K562 (cell line): ENCODE data around the gene ACTL6A. TPM values are rescaled to one million over a fixed set of nuclear protein-coding genes. Genes with fewer than 3 reads are reported as not detected.

Source experiments
- BDP1 ChIP-seq: IDR thresholded peaks from 3 replicates; pipeline ENCODE4 v1.6.1; 2011; ENCODE audit not compliant: insufficient read length, insufficient read depth
- CAMTA2 ChIP-seq: fragments of 250-450 bp; sonication (Bioruptor Pico); conservative IDR thresholded peaks from 2 replicates; pipeline ENCODE4 v1.5.1; 2022
- CEBPG ChIP-seq, 3 experiments: fragments of 200-800 bp in 1 of 3; sonication (Bioruptor generic) in 1 of 3; sonication (generic) in 1 of 3; formaldehyde crosslinking in 1 of 3; IDR thresholded peaks in 2 of 3; conservative IDR thresholded peaks in 1 of 3; 2 replicates each; pipeline versions ENCODE4 v1.6.1 to v1.8.0; 2016 to 2022; ENCODE audit warnings: missing compliant biosample characterization in 2 of 3, missing genetic modification characterization in 2 of 3, mild to moderate bottlenecking in 1 of 3, missing genetic modification reagents in 1 of 3
- ETS2 ChIP-seq: IDR thresholded peaks from 2 replicates; pipeline ENCODE4 v1.6.1; 2016; ENCODE audit warnings: borderline replicate concordance, missing genetic modification characterization, mild to moderate bottlenecking, moderate library complexity, missing compliant biosample characterization; ENCODE audit not compliant: poor library complexity, severe bottlenecking
- GMEB1 ChIP-seq: fragments of 250-450 bp; sonication (Bioruptor Pico); IDR thresholded peaks from 2 replicates; pipeline ENCODE4 v1.4.0; 2020; ENCODE audit warnings: mild to moderate bottlenecking
- GTF2B ChIP-seq: IDR thresholded peaks from 2 replicates; pipeline ENCODE4 v1.6.1; 2011; ENCODE audit not compliant: insufficient read length; ENCODE audit errors: extremely low read depth
- HMG20A ChIP-seq: fragments of 450-650 bp; formaldehyde crosslinking; conservative IDR thresholded peaks from 2 replicates; pipeline ENCODE4 v1.4.0; 2020; ENCODE audit warnings: mild to moderate bottlenecking, mixed read lengths
- KDM2B ChIP-seq: fragments of 250-450 bp; sonication (Bioruptor Pico); IDR thresholded peaks from 2 replicates; pipeline ENCODE4 v1.8.0; 2021; ENCODE audit warnings: mild to moderate bottlenecking, moderate library complexity
- KLF16 ChIP-seq: IDR thresholded peaks from 2 replicates; pipeline ENCODE4 v1.6.1; 2016; ENCODE audit warnings: antibody characterized with exemption
- KLF6 ChIP-seq: fragments of 250-450 bp; sonication (Bioruptor Pico); IDR thresholded peaks from 2 replicates; pipeline ENCODE4 v1.4.0; 2020; ENCODE audit warnings: mild to moderate bottlenecking, moderate library complexity, borderline replicate concordance
- MAX ChIP-seq: sonication (generic); formaldehyde crosslinking; IDR thresholded peaks from 2 replicates; pipeline ENCODE4 v1.9.0; 2022; ENCODE audit warnings: mild to moderate bottlenecking, missing genetic modification reagents
- MIER1 ChIP-seq: fragments of 450-650 bp; IDR thresholded peaks from 2 replicates; pipeline ENCODE4 v1.6.1; 2016; ENCODE audit warnings: antibody characterized with exemption, mild to moderate bottlenecking, low read depth
- MTF1 ChIP-seq: fragments of 250-450 bp; sonication (Bioruptor Pico); IDR thresholded peaks from 2 replicates; pipeline ENCODE4 v1.9.0; 2021; ENCODE audit warnings: moderate library complexity, mild to moderate bottlenecking, inconsistent platforms, borderline replicate concordance
- POLR2AphosphoS2 ChIP-seq: IDR thresholded peaks from 2 replicates; pipeline ENCODE4 v1.6.1; 2012; ENCODE audit warnings: low read length, improper control_type of control experiment
- POLR3A ChIP-seq: IDR thresholded peaks from 2 replicates; pipeline ENCODE4 v1.6.1; 2011; ENCODE audit warnings: borderline replicate concordance, mild to moderate bottlenecking, moderate library complexity; ENCODE audit not compliant: insufficient read length, insufficient read depth; ENCODE audit errors: extremely low read depth
- PTBP1 ChIP-seq: fragments of 200-400 bp; formaldehyde crosslinking; IDR thresholded peaks from 2 replicates; pipeline ENCODE4 v1.6.1; 2017; ENCODE audit warnings: low read depth, low read length
- TEAD1 ChIP-seq, 2 experiments: fragments of 450-650 bp in 1 of 2; sonication (generic) in 1 of 2; formaldehyde crosslinking; IDR thresholded peaks; 2 replicates each; pipeline versions ENCODE4 v1.4.0 to v1.8.0; 2020 to 2022; ENCODE audit warnings: mild to moderate bottlenecking in 2 of 2, missing genetic modification reagents in 1 of 2
- THAP12 ChIP-seq: fragments of 250-450 bp; sonication (Bioruptor Pico); IDR thresholded peaks from 2 replicates; pipeline ENCODE4 v1.9.0; 2021; ENCODE audit warnings: mild to moderate bottlenecking, inconsistent platforms
- ZBTB8A ChIP-seq: fragments of 450-650 bp; IDR thresholded peaks from 2 replicates; pipeline ENCODE4 v1.6.1; 2018; ENCODE audit warnings: mild to moderate bottlenecking, moderate library complexity; ENCODE audit not compliant: partially characterized antibody
- polyA plus RNA-seq, 8 experiments: library from polyadenylated mRNA; depleted of rRNA in 4 of 8; stranded (reverse) in 5 of 8; unstranded in 3 of 8; fragments of >200 nt; fragmentation: Nextera tagmentation in 2 of 8; fragmentation: Illumina TruSeq in 1 of 8; extraction: Ambion mirVana in 2 of 8; extraction: Trizol in 1 of 8; gene quantifications; 2 replicates each; pipeline versions ENCODE4 v1.2.1 to v1.2.3, GENCODE V29; 2011 to 2014; ENCODE audit warnings: inconsistent platforms in 1 of 8, missing spikeins in 1 of 8
- total RNA-seq, 7 experiments: library from RNA; depleted of rRNA in 6 of 7; stranded (reverse); fragments of >200 nt in 6 of 7; fragmentation: Illumina TruSeq in 2 of 7; extraction: Trizol in 2 of 7; gene quantifications; 2 replicates each; pipeline versions ENCODE4 v1.2.1 to v1.2.3, GENCODE V29; 2011 to 2021; ENCODE audit warnings: low replicate concordance in 1 of 7

Gene ACTL6A
- total and polyA plus RNA-seq, 9 of the 15 experiments (the other 6 are each of a cell fraction or from before 2014, with no cell fraction given), result 107 to 243 (median 157) TPM

GRCh38 chr3:179604321-179605078 lies 41.8 kb downstream of the ACTL6A start, which contains the start of the genes MRPL47 and NDUFB5 (continued):
- TF ChIP-seq POLR2AphosphoS2 (peak; percentile 79; the same call in 1 of the 2 replicates), KDM2B (CRISPR knock-in tag) (no peak), ETS2 (no peak), KLF6 (CRISPR knock-in tag) (no peak), CAMTA2 (CRISPR knock-in tag) (no peak), GTF2B (peak; percentile 71), HMG20A (no peak), MAX (CRISPR knock-in tag) (peak; percentile 42; the same call in 1 of the 2 replicates), MIER1 (no peak), CEBPG (CRISPR knock-in tag; IDR thresholded peaks at IDR 0.05) (0 out of 2 replicates have a peak, but pooled peaks have one; percentile 0), CEBPG (tag; conservative IDR thresholded peaks at IDR 0.05 in 1 of 2, IDR thresholded peaks at IDR 0.05 in 1 of 2) (no peak), THAP12 (0 out of 2 replicates have a peak, but pooled peaks have one; percentile 42), ZBTB8A (no peak), PTBP1 (no peak), MTF1 (no peak), TEAD1 (CRISPR knock-in tag; IDR thresholded peaks at IDR 0.05) (peak in 1 of 2 experiments; percentile 84; a peak in 1 of 4 replicates), BDP1 (no peak), POLR3A (no peak), KLF16 (no peak), GMEB1 (CRISPR knock-in tag) (0 out of 2 replicates have a peak, but pooled peaks have one; percentile 29)
